22Rv1 (cell line): ENCODE data around the gene ALDOA.

Experiments
- H3K27ac ChIP-seq: fragments of 450-650 bp; 2 replicates; pipeline ENCODE4 v1.5.1; 2017
- CTCF ChIP-seq: fragments of 450-650 bp; IDR thresholded peaks from 2 replicates; pipeline ENCODE4 v1.5.1; 2017; ENCODE audit warnings: mild to moderate bottlenecking
- ZFX ChIP-seq: fragments of 450-650 bp; IDR thresholded peaks from 2 replicates; pipeline ENCODE4 v1.6.1; 2017; ENCODE audit warnings: antibody characterized with exemption, borderline replicate concordance

Gene ALDOA

GRCh38 chr16:30067584-30067916 is 2.0 kb downstream of the ALDOA start:
- TF ChIP-seq ZFX (no peak), CTCF (no peak)
- H3K27ac ChIP-seq = peak overlapping the region; percentile 98

GRCh38 chr16:30068333-30068732 is 2.8 kb downstream of the ALDOA start:
- TF ChIP-seq ZFX (no peak), CTCF (no peak)
- peak overlapping the region; percentile 98 for H3K27ac ChIP-seq

GRCh38 chr16:30068750-30069610 is 3.4 kb downstream of the ALDOA start:
- no peak for TF ChIP-seq ZFX
- peak; percentile 44 for TF ChIP-seq CTCF
- H3K27ac ChIP-seq = peak overlapping the region; percentile 98; the same call in 1 of the 2 replicates

- 0 out of 2 replicates have a peak overlapping the region, but pooled peaks have one; percentile 33 for H3K27ac ChIP-seq
- no peak for TF ChIP-seq CTCF
- no peak for TF ChIP-seq ZFX
Measured at GRCh38 chr16:30069611-30070462, 4.3 kb downstream of the ALDOA start.

GRCh38 chr16:30070490-30070889 is 4.9 kb downstream of the ALDOA start:
- TF ChIP-seq CTCF (no peak), ZFX (no peak)
- H3K27ac ChIP-seq = peak overlapping the region; percentile 33; the same call in 1 of the 2 replicates

GRCh38 chr16:30075503-30076275 is 10.1 kb downstream of the ALDOA start, which contains the start of gene PPP4C:
Gene PPP4C, plus strand, starts transcription at chr16:30075994. Its CDS starts 384 bp downstream, at chr16:30076378.
- no peak for TF ChIP-seq ZFX
- TF ChIP-seq CTCF = 0 out of 2 replicates have a peak, but pooled peaks have one; percentile 1
- H3K27ac ChIP-seq = peak within 1 kb of the TSS; percentile 89
